Stimulated activated CD4-positive, alpha-beta T cell treated with anti-CD3 and anti-CD28 coated beads, Interleukin-2, amount 100 ng/mL, for 48 hours (primary cell): Measurements from ENCODE around the gene CD53.
"Not testable (repeated sequence)": the region's sequence is repeated elsewhere in the genome, so short reads cannot be mapped to it uniquely, and the experiment has no call there.

ENCODE experiments used
- DNase-seq, 2 donors: peaks; one replicate each; pipeline ENCODE4 v3.0.0-alpha.2; 2020

The CD53 gene

DNA sequence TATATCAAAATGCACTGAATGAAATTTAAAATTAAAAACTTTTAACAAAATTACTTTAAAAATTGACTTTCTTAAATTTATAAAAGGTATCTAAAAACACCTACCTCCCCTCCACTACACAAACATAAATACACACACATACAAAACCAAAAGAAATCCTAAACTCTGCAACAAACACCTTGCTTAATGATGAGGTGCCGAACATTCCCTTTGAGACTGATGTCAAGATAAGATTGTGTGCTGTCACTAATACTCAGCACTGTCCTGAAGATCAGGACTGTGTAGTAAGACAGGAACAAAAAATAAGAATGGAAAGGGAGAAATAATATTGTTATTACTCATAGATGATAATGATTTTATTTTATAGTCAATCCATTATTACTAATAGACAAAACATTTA lies 45.1 kb downstream of the CD53 start:
- no peak for DNase-seq

GRCh38 chr1:110921953-110922352 lies 49.0 kb downstream of the CD53 start:
- no peak for DNase-seq

DNA sequence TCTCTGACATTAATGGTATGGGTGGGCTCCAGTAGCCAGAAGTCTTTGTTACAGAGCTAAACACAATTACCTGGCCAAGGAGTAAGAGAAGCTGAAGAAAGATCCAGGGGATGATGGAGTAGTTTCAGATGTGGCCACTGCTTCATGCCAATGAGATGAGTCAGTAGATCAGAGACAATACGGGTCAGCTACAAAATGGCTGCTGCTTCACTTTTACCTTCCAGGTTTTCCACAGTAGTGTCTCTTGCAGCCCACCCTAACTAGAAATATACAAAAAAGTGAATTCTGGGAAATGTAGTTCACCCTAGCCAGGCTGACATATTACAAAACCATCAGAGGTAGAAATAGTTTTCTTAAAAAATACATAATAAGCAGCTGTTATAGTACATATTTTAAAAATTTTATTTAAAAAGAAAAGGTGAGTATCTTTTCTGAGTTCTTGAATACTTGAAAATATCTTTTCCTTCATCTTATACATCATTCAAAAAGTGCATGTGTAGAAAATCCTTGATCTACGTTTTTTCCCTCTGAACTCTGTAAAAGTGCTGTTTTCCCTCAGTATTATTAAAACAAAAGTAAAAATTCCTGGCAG lies 54.6 kb downstream of the CD53 start:
- DNase-seq: no peak

DNA sequence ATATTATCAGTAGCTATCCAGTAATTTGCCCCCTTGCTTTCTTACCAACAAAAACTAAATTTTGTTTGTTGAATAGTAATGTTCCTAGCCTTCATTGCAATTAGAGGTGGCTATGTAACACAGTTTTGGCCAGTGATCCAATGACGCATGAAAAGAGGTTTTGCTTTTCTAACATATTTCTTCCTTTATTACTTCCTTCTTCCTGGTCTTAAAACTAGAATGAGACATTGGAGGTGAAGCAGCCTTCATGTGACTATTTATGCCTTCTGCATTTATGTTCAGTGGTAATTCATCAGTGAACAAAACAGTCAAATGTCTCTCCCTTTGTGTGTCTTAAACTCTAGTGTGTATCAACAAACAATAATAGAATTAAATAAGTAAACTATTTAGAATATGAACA lies 55.2 kb downstream of the CD53 start:
- no peak for DNase-seq

DNA sequence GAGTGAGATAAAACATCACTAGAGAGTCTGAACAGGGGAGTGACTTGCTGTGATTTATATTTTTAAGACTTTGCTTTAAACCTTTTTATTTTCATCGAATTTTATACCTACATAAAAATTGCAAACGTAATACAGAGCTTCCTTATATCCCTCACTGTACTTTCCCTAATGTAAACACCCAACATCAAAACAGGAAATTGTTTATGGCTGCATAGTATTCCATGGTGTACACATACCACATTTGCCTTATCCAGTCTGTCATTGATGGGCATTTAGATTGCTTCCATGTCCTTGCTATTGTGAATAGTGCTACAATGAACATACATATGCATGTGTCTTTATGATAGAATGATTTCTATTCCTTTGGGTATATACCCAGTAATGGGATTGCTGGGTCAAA lies 56.0 kb downstream of the CD53 start:
- no peak for DNase-seq

DNA sequence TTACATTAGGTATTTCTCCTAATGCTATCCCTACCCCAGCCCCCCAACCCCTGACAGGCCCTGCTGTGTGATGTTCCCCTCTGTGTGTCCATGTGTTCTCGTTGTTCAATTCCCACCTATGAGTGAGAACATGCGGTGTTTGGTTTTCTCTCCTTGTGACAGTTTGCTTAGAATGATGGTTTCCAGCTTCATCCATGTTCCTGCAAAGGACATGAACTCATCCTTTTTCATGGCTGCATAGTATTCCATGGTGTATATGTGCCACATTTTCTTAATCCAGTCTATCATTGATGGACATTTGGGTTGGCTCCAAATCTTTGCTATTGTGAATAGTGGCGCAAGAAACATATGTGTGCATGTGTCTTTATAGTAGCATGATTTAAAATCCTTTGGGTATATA lies 58.1 kb downstream of the CD53 start:
- not testable (repeated sequence) for DNase-seq

DNA sequence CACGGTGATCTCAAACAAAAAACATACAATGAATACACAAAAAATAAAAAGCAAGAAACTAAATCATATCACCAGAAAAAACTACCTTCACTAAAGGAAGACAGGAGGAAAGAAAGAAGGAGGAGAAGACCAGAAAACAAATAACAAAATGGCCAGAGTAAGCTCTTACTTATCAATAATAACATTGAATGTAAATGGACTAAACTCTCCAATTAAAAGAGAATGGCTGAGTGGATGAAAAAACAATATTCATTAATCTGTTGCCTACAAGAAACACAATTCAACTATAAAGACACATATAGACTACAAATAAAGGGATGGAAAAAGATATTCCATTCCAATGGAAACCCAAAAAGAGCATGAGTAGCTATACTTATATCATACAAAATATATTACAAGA lies 63.6 kb downstream of the CD53 start:
- DNase-seq: no peak

GRCh38 chr1:110944806-110945205 lies 71.9 kb downstream of the CD53 start:
- DNase-seq: no peak

GRCh38 chr1:110945626-110946025 lies 72.7 kb downstream of the CD53 start:
- no peak for DNase-seq

DNA sequence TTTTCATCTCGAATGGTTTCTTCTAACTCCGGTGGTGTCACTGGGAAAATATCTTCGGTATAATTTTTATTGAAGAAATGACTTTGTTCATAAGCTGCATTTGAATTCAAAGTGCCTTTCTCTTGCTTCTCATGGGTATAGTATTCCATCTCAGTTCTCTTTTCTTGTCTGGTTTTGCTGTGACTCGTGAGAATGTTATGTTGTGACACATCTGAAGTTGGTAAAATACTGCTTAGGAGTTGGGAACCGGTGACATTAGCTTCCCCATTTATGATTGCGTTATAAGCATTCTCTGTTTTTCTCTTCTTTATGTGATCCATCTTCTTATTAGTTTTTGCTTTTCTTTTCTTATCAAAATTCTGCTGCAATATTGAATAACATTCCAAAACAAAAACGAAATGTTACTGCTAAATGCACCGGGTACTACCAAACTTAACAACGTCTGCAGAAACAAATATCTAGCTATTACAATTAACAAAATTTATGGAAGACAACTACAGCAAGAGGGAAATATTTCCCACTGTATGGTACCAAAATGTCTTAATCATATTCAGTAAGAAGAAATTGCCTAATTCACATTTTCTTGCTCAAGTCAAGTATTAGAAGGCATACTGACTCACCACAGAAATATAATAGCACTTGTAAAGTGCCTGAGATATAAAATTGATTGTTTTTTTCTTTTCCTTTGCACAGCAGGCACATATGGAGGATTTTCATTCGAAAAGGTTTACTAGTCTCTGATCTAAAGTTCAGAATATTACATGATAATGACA lies 75.3 kb downstream of the CD53 start:
- DNase-seq: no peak
